Thoracic aorta (tissue), 2 donors: ENCODE data around the gene ZFYVE28. TPM values are rescaled to one million over a fixed set of nuclear protein-coding genes. Genes with fewer than 3 reads are reported as not detected.

Source experiments
- ATAC-seq: fragments of 150-250 bp; one replicate; pipeline ENCODE4 v1.8.0; 2017; ENCODE audit warnings: low read depth; ENCODE audit not compliant: insufficient number of reproducible peaks, low FRiP score
- DNase-seq: peaks from one replicate; pipeline ENCODE4 v3.0.0-alpha.2; 2020; ENCODE audit warnings: low spot score
- H3K27ac ChIP-seq, 2 donors: fragments of 200-600 bp; sonication (generic); 1 replicate in 1 of 2; 2 replicates in 1 of 2; pipeline ENCODE4 v1.5.1; 2016; ENCODE audit warnings: mild to moderate bottlenecking in 2 of 2, moderate library complexity in 2 of 2
- H3K27me3 ChIP-seq: fragments of 200-600 bp; sonication (generic); replicated peaks from 2 replicates; pipeline ENCODE4 v1.6.0; 2016; ENCODE audit warnings: mild to moderate bottlenecking; ENCODE audit not compliant: insufficient read depth
- H3K36me3 ChIP-seq: fragments of 200-600 bp; sonication (generic); one replicate; pipeline ENCODE4 v1.5.1; 2016
- H3K4me1 ChIP-seq, 2 donors: fragments of 200-600 bp; sonication (generic); 1 replicate in 1 of 2; 2 replicates in 1 of 2; pipeline versions ENCODE4 v1.5.1 to v1.6.0; 2016; ENCODE audit warnings: low read depth in 2 of 2, mild to moderate bottlenecking in 1 of 2; ENCODE audit not compliant: control insufficient read depth in 1 of 2
- H3K4me3 ChIP-seq: fragments of 200-600 bp; sonication (generic); 2 replicates; pipeline ENCODE4 v1.5.1; 2016; ENCODE audit warnings: mild to moderate bottlenecking
- H3K9me3 ChIP-seq: fragments of 200-600 bp; sonication (generic); 2 replicates; pipeline ENCODE4 v1.5.1; 2016
- total RNA-seq, 2 donors: library from RNA; depleted of rRNA; stranded (reverse); fragments of >200 nt; gene quantifications; one replicate each; pipeline versions ENCODE4 v1.1.0 to v1.2.3, GENCODE V29; 2016
- TF ChIP-seq, protein P1 (sequence below): fragments of 200-600 bp; sonication (generic); IDR thresholded peaks from one replicate; pipeline ENCODE4 v1.5.1; 2019; ENCODE audit warnings: antibody characterized with exemption

Gene ZFYVE28
- total RNA-seq, 2 donors from 2014 or later: 11.5 to 20.2 TPM

GRCh38 chr4:2362266-2363055 is 56.0 kb downstream of the ZFYVE28 start:
- no peak overlapping the region for H3K4me3 ChIP-seq
- DNase-seq: no peak
- H3K9me3 ChIP-seq: no peaks in the 10 kb centered on the region
- peaks cover 2 to 10% of the 10 kb centered on the region in 2 donors for H3K4me1 ChIP-seq
- ATAC-seq: no peak
- no peaks in the 10 kb centered on the region for H3K27me3 ChIP-seq
- H3K36me3 ChIP-seq: no peaks in the 10 kb centered on the region
- no peak overlapping the region for H3K27ac ChIP-seq
- TF ChIP-seq, protein P1, sequence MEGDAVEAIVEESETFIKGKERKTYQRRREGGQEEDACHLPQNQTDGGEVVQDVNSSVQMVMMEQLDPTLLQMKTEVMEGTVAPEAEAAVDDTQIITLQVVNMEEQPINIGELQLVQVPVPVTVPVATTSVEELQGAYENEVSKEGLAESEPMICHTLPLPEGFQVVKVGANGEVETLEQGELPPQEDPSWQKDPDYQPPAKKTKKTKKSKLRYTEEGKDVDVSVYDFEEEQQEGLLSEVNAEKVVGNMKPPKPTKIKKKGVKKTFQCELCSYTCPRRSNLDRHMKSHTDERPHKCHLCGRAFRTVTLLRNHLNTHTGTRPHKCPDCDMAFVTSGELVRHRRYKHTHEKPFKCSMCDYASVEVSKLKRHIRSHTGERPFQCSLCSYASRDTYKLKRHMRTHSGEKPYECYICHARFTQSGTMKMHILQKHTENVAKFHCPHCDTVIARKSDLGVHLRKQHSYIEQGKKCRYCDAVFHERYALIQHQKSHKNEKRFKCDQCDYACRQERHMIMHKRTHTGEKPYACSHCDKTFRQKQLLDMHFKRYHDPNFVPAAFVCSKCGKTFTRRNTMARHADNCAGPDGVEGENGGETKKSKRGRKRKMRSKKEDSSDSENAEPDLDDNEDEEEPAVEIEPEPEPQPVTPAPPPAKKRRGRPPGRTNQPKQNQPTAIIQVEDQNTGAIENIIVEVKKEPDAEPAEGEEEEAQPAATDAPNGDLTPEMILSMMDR: no peak

DNA sequence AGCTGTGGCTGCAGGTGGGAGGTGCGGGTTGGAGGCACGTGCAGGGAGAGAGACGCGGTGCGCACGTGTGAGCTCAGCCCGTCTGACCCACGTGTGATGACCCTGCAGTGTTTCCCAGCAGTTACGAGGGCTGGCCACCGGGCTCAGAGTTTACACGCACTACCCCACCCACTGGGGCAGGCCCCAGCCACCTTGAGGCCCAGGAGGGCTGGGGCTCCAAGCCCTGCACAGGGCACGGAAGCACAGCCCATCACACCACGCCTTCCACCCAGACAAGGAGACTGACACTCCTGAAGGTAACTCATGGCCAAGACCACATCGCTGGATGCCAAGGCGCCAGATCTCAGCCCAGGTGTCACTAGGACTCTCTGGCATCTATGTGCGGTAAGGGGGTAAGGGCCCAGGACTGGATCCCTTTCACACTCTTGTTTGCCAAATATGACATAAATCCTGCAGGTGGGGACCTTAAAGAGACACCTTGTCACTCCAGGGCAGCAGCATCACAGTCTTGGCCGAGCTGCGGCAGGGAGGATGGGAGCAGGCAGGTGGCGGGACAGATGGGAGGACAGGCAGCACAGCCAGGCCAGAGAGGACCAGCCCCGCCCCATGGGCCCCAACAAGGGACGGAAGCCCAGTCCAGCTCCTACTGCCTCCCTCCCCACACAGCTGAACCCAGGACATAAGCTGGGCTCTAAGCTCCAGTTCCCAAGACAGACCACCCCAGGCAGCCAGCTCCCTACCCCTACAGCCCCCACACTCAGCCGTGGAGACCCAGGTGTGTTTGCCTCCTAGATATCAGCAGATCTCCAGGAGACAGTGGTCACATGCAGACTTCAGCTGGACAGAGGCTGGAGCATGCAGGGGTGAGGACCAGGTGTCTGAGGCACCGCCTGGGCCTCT is 56.8 kb downstream of the ZFYVE28 start:
- Histone ChIP-seq H3K4me3 (no peak overlapping the region), H3K27ac (no peak overlapping the region), H3K36me3 (no peaks in the 10 kb centered on the region), H3K9me3 (no peaks in the 10 kb centered on the region), H3K4me1 (peaks cover 2 to 10% of the 10 kb centered on the region in 2 donors), H3K27me3 (no peaks in the 10 kb centered on the region)
- no peak for DNase-seq
- TF ChIP-seq, protein P1: no peak
- no peak for ATAC-seq

- no peaks in the 10 kb centered on the region for H3K36me3 ChIP-seq
- H3K27me3 ChIP-seq: no peaks in the 10 kb centered on the region
- no peak for DNase-seq
- no peaks in the 10 kb centered on the region for H3K9me3 ChIP-seq
- ATAC-seq: no peak
- no peak overlapping the region for H3K27ac ChIP-seq
- no peak overlapping the region for H3K4me3 ChIP-seq
- TF ChIP-seq, protein P1: no peak
- peaks cover 2 to 10% of the 10 kb centered on the region in 2 donors for H3K4me1 ChIP-seq
Observed at GRCh38 chr4:2360396-2360730, 58.1 kb downstream of the ZFYVE28 start.

DNA sequence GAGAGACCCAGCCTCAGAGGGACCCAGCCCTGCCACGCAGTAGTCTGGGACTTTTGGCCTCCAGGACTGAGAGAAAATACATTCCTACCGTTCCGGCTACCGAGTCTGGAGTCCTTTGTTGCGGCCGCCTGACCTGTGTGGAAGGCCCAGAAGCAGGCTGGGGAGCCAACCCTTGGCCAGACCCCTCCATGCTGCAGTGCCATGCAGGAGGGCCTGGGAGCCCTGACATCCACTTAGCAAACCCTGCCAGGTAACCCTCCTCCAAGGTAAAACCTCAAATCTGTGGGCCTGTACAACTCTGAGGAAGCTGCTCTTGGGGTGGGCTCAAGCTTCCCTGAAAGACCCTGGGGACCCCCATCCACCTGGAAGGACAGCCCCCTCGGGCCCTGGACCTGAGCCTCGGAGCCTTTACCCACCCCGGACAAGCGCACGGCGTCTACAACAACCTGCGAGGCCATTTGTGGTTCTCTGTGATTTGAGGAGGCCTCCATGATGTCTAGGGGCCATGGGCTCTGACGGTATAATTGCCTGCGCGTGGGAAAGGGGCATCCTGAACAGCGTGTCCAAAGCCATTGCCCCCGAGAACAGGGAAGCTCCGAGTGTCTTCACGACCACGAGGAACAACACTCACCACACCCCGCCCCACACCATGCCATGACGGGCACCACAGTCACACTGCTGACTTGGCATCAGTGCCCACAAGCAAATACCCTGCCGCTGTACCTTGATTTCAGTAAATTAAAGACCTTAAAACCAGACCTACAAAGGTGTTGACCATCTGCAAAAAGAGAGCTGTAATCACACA is 58.7 kb downstream of the ZFYVE28 start:
- peaks cover 2 to 10% of the 10 kb centered on the region in 2 donors for H3K4me1 ChIP-seq
- H3K4me3 ChIP-seq: no peak overlapping the region
- TF ChIP-seq, protein P1: no peak
- ATAC-seq: no peak
- no peaks in the 10 kb centered on the region for H3K9me3 ChIP-seq
- H3K27me3 ChIP-seq: no peaks in the 10 kb centered on the region
- no peak for DNase-seq
- H3K36me3 ChIP-seq: no peaks in the 10 kb centered on the region
- no peak overlapping the region for H3K27ac ChIP-seq
